CD4-positive, alpha-beta T cell treated with Interleukin-17A for 1 hour (primary cell): Measurements from ENCODE around the gene ABCA1.
A peak's percentile ranks its signal among the peaks of the same experiment; 100 is the strongest.
"Not testable (repeated sequence)": the region's sequence is repeated elsewhere in the genome, so short reads cannot be mapped to it uniquely, and the experiment has no call there.

Experiments used
- DNase-seq: peaks from one replicate; pipeline ENCODE4 v3.0.0-alpha.2; 2020

ABCA1 gene

GRCh38 chr9:104948277-104948676 is 20.3 kb upstream of the ABCA1 start:
- no peak for DNase-seq

GRCh38 chr9:104944871-104945270 is 16.9 kb upstream of the ABCA1 start:
- no peak for DNase-seq

GRCh38 chr9:104944356-104944755 is 16.4 kb upstream of the ABCA1 start:
- DNase-seq, result no peak

- DNase-seq, result no peak
Observed at GRCh38 chr9:104941597-104941996, 13.6 kb upstream of the ABCA1 start.

- DNase-seq, result no peak
Observed at GRCh38 chr9:104936291-104936690, 8.3 kb upstream of the ABCA1 start.

GRCh38 chr9:104935501-104935810 is 7.5 kb upstream of the ABCA1 start:
- not testable (repeated sequence) for DNase-seq

- no peak for DNase-seq
Observed at GRCh38 chr9:104934691-104935500, 6.9 kb upstream of the ABCA1 start.

- not testable (repeated sequence) for DNase-seq
Observed at GRCh38 chr9:104933091-104933490, 5.1 kb upstream of the ABCA1 start.

GRCh38 chr9:104931256-104931655 is 3.3 kb upstream of the ABCA1 start:
- DNase-seq, result no peak

GRCh38 chr9:104927216-104927911 is 591 bp downstream of the ABCA1 start:
- DNase-seq, result peak; percentile 8

GRCh38 chr9:104923740-104924139 is 4.2 kb downstream of the ABCA1 start:
- DNase-seq, result no peak

GRCh38 chr9:104923289-104923688 is 4.7 kb downstream of the ABCA1 start:
- no peak for DNase-seq

GRCh38 chr9:104922748-104923147 is 5.2 kb downstream of the ABCA1 start:
- DNase-seq, result not testable (repeated sequence)

GRCh38 chr9:104921067-104921741 is 6.8 kb downstream of the ABCA1 start:
- DNase-seq, result no peak

GRCh38 chr9:104915753-104916152 is 12.2 kb downstream of the ABCA1 start:
- no peak for DNase-seq

- DNase-seq, result no peak
Observed at GRCh38 chr9:104915049-104915448, 12.9 kb downstream of the ABCA1 start.

GRCh38 chr9:104914466-104914865 is 13.5 kb downstream of the ABCA1 start:
- no peak for DNase-seq

- no peak for DNase-seq
Observed at GRCh38 chr9:104912606-104913005, 15.3 kb downstream of the ABCA1 start.

- DNase-seq, result no peak
Observed at GRCh38 chr9:104911032-104911607, 16.8 kb downstream of the ABCA1 start.

GRCh38 chr9:104907278-104907951 is 20.5 kb downstream of the ABCA1 start:
- DNase-seq, result no peak

- no peak for DNase-seq
Observed at GRCh38 chr9:104906441-104907277, 21.3 kb downstream of the ABCA1 start.

- no peak for DNase-seq
Observed at GRCh38 chr9:104905931-104906330, 22.0 kb downstream of the ABCA1 start.
